Ishikawa (cell line): ENCODE results near the gene SRP72.

Experiments
- CEBPB ChIP-seq: IDR thresholded peaks from 2 replicates; pipeline ENCODE4 v1.6.1; 2012
- CREB1 ChIP-seq: IDR thresholded peaks from 2 replicates; pipeline ENCODE4 v1.6.1; 2012; ENCODE audit warnings: low read depth
- EGR1 ChIP-seq: IDR thresholded peaks from 2 replicates; pipeline ENCODE4 v1.6.1; 2012
- EP300 ChIP-seq: IDR thresholded peaks from 2 replicates; pipeline ENCODE4 v1.6.1; 2012; ENCODE audit warnings: borderline replicate concordance
- FOXM1 ChIP-seq: IDR thresholded peaks from 2 replicates; pipeline ENCODE4 v1.6.1; 2012; ENCODE audit warnings: low read depth, borderline replicate concordance
- MAX ChIP-seq: IDR thresholded peaks from 2 replicates; pipeline ENCODE4 v1.6.1; 2012
- NFIC ChIP-seq: IDR thresholded peaks from 2 replicates; pipeline ENCODE4 v1.6.1; 2012
- RAD21 ChIP-seq: IDR thresholded peaks from 2 replicates; pipeline ENCODE4 v1.6.1; 2012; ENCODE audit warnings: low read depth
- REST ChIP-seq: IDR thresholded peaks from 2 replicates; pipeline ENCODE4 v1.6.1; 2012; ENCODE audit warnings: low read depth, mild to moderate bottlenecking
- TAF1 ChIP-seq: IDR thresholded peaks from 2 replicates; pipeline ENCODE4 v1.6.1; 2012; ENCODE audit warnings: low read depth, mild to moderate bottlenecking
- TCF12 ChIP-seq: IDR thresholded peaks from 2 replicates; pipeline ENCODE4 v1.6.1; 2012; ENCODE audit warnings: low read depth
- TEAD4 ChIP-seq: IDR thresholded peaks from 2 replicates; pipeline ENCODE4 v1.6.1; 2012
- USF1 ChIP-seq: IDR thresholded peaks from 2 replicates; pipeline ENCODE4 v1.6.1; 2012
- YY1 ChIP-seq: IDR thresholded peaks from 2 replicates; pipeline ENCODE4 v1.6.1; 2012; ENCODE audit warnings: low read depth

GRCh38 chr4:56511098-56511497 lies 43.7 kb downstream of the SRP72 start:
- TF ChIP-seq CEBPB (no peak), TAF1 (no peak), TEAD4 (no peak), MAX (no peak), EP300 (no peak), TCF12 (no peak), YY1 (no peak), FOXM1 (no peak), RAD21 (no peak), EGR1 (no peak), CREB1 (no peak), NFIC (no peak), REST (no peak), USF1 (no peak)
